ENCODE results near the gene SIPA1L3.

- TF ChIP-seq CTCF (IDR thresholded peaks at IDR 0.05): no peak
- TF ChIP-seq POLR2A (IDR thresholded peaks at IDR 0.05): no peak
Observed at GRCh38 chr19:38196948-38197656, 290.1 kb downstream of the SIPA1L3 start.

Measured in heart left ventricle (tissue), 13 donors.